Endothelial cell (in vitro differentiated cells): ENCODE results near the gene FYTTD1. TPM values are rescaled to one million over a fixed set of nuclear protein-coding genes. Genes with fewer than 3 reads are reported as not detected.

Source experiments
- DNase-seq: peaks from one replicate; pipeline ENCODE4 v3.0.0; 2021; ENCODE audit warnings: low spot score
- H3K27ac Mint-ChIP-seq: one replicate; pipeline ENCODE4 v1.8.0; 2021; ENCODE audit warnings: mixed read lengths, inconsistent platforms; ENCODE audit not compliant: unreplicated experiment
- H3K27me3 Mint-ChIP-seq: one replicate; pipeline ENCODE4 v1.8.0; 2021; ENCODE audit warnings: mild to moderate bottlenecking, moderate library complexity, mixed read lengths, inconsistent platforms; ENCODE audit not compliant: unreplicated experiment
- H3K36me3 Mint-ChIP-seq: one replicate; pipeline ENCODE4 v1.8.0; 2021; ENCODE audit warnings: mild to moderate bottlenecking, low read depth, mixed read lengths, inconsistent platforms; ENCODE audit not compliant: unreplicated experiment
- H3K4me1 Mint-ChIP-seq: one replicate; pipeline ENCODE4 v1.8.0; 2021; ENCODE audit warnings: mild to moderate bottlenecking, mixed read lengths, inconsistent platforms; ENCODE audit not compliant: unreplicated experiment
- H3K4me3 Mint-ChIP-seq: one replicate; pipeline ENCODE4 v1.8.0; 2021; ENCODE audit warnings: mild to moderate bottlenecking, mixed read lengths, inconsistent platforms; ENCODE audit not compliant: unreplicated experiment
- H3K9me3 Mint-ChIP-seq: one replicate; pipeline ENCODE4 v1.8.0; 2021; ENCODE audit warnings: mixed read lengths, inconsistent platforms; ENCODE audit not compliant: unreplicated experiment
- CTCF ChIP-seq: fragments of 200-600 bp; sonication (generic); IDR thresholded peaks from one replicate; pipeline ENCODE4 v1.5.0; 2021; ENCODE audit warnings: antibody characterized with exemption; ENCODE audit not compliant: unreplicated experiment
- total RNA-seq: library from RNA; stranded (reverse); fragmentation: NEBNext Ultra II Directional; extraction: Animal tissue kit (Norgen Biotek cat#: 25700); gene quantifications from one replicate; pipeline ENCODE4 v1.2.1, GENCODE V29; 2021; ENCODE audit not compliant: unreplicated experiment

The FYTTD1 gene
- total RNA-seq, 1 donor from 2014 or later: 65.3 TPM

- H3K9me3 Mint-ChIP-seq: no peaks in the 10 kb centered on the region
- no peaks in the 10 kb centered on the region for H3K36me3 Mint-ChIP-seq
- DNase-seq: no peak
- H3K27me3 Mint-ChIP-seq: no peaks in the 10 kb centered on the region
- H3K4me3 Mint-ChIP-seq: no peak overlapping the region
- H3K27ac Mint-ChIP-seq: no peak overlapping the region
- H3K4me1 Mint-ChIP-seq: no peaks in the 10 kb centered on the region
- no peak for TF ChIP-seq CTCF
Observed at GRCh38 chr3:197802779-197803459, 53.2 kb downstream of the FYTTD1 start.

- no peaks in the 10 kb centered on the region for H3K9me3 Mint-ChIP-seq
- TF ChIP-seq CTCF: no peak
- DNase-seq: no peak
- H3K27me3 Mint-ChIP-seq: no peaks in the 10 kb centered on the region
- H3K4me3 Mint-ChIP-seq: no peak overlapping the region
- H3K36me3 Mint-ChIP-seq: no peaks in the 10 kb centered on the region
- H3K4me1 Mint-ChIP-seq: no peaks in the 10 kb centered on the region
- H3K27ac Mint-ChIP-seq: no peak overlapping the region
Observed at GRCh38 chr3:197804511-197804910, 54.8 kb downstream of the FYTTD1 start.

- no peak overlapping the region for H3K27ac Mint-ChIP-seq
- no peak for TF ChIP-seq CTCF
- no peak overlapping the region for H3K4me3 Mint-ChIP-seq
- peaks cover 1% of the 10 kb centered on the region for H3K27me3 Mint-ChIP-seq
- H3K4me1 Mint-ChIP-seq: no peaks in the 10 kb centered on the region
- H3K36me3 Mint-ChIP-seq: no peaks in the 10 kb centered on the region
- no peak for DNase-seq
- H3K9me3 Mint-ChIP-seq: no peaks in the 10 kb centered on the region
Observed at GRCh38 chr3:197807969-197808587, 58.4 kb downstream of the FYTTD1 start.

- Mint-ChIP-seq H3K36me3 (no peaks in the 10 kb centered on the region), H3K27ac (no peak overlapping the region), H3K4me3 (no peak overlapping the region), H3K4me1 (no peaks in the 10 kb centered on the region), H3K9me3 (no peaks in the 10 kb centered on the region), H3K27me3 (peaks cover 2% of the 10 kb centered on the region)
- no peak for DNase-seq
- no peak for TF ChIP-seq CTCF
Observed at GRCh38 chr3:197809356-197810020, 59.8 kb downstream of the FYTTD1 start.

- H3K27me3 Mint-ChIP-seq: peaks cover 2% of the 10 kb centered on the region
- TF ChIP-seq CTCF: no peak
- no peaks in the 10 kb centered on the region for H3K36me3 Mint-ChIP-seq
- no peak for DNase-seq
- no peak overlapping the region for H3K4me3 Mint-ChIP-seq
- H3K27ac Mint-ChIP-seq: no peak overlapping the region
- H3K9me3 Mint-ChIP-seq: no peaks in the 10 kb centered on the region
- H3K4me1 Mint-ChIP-seq: no peaks in the 10 kb centered on the region
Observed at GRCh38 chr3:197810901-197811300, 61.2 kb downstream of the FYTTD1 start.
